GM21717 (cell line): Measurements from ENCODE around the gene INMT.

Experiments used
- ATAC-seq: cut with Tn5 transposase; IDR thresholded peaks from one replicate; pipeline ENCODE4 v1.9.1; 2021; ENCODE audit warnings: mild to moderate bottlenecking, moderate library complexity; ENCODE audit not compliant: unreplicated experiment

The INMT gene

GRCh38 chr7:30750683-30751650 is 968 bp upstream of the INMT start:
- no peak for ATAC-seq

GRCh38 chr7:30752484-30752883 is 549 bp downstream of the INMT start:
- no peak for ATAC-seq

GRCh38 chr7:30752979-30753378 is 1.0 kb downstream of the INMT start:
- no peak for ATAC-seq

GRCh38 chr7:30754315-30754877 is 2.5 kb downstream of the INMT start:
- ATAC-seq, result no peak

- no peak for ATAC-seq
Measured at GRCh38 chr7:30755384-30756154, 3.6 kb downstream of the INMT start.

DNA sequence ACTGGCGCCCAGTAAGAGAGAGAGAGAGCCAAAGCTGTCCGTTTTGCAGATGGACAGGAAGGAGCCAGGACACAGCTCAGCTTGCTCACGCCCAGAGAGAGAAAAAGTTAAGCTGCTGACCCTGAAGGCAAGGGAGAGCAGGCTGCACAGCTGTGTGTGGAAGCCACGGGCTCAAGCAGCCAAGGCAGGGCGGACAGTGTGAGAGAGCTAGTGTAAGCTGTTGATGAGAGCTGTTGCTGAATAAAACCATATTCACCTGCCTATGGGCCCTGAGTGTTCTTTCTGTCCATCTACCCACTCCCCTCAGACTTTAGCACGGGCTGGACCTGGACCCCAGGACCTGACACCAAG is 5.4 kb downstream of the INMT start:
- no peak for ATAC-seq

GRCh38 chr7:30760514-30761213 is 8.7 kb downstream of the INMT start:
- no peak for ATAC-seq

DNA sequence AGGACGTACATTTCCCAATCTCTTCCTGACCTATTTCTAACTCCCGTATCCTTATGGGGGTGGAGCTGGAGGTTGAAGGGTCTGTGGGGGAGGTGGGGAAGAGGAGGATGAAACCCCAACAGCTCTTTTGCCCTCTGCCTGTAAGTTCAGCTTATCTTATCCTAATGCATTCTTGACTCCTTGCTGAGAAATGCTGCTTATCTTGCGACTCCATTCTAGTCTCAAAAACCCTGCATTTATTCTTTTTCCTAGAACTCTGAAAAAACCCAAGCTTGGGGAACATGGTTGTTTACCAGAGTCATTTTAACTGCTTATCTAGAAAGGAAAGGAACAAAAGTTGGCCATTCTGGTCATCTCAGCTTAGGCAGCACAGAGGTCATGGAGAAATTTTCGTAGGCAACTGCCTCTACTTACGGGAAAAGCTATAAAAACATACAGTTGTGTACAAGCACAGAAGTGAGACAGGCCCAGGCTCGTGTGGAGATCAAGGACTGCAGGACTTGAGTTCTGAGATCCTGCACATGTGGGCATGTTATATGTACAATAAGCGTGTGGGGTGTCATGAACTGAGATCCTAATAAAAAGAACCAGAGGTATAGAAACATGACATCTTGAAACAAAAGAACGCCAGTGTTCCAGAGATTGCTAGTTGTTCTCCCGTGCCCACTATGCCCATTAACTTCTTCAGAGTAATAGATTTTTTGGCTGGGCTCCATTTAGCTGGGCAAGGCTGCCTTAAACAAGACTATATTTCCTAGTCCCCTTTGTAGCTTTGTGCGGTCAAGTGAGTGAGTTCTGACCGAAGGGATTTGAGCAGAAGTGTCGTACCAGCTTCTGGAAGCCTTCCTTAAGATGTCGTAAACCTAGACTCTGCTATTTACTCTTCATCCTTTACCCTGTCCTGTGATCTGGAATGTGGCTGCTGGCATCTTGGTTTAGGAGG is 9.6 kb downstream of the INMT start:
- no peak for ATAC-seq

DNA sequence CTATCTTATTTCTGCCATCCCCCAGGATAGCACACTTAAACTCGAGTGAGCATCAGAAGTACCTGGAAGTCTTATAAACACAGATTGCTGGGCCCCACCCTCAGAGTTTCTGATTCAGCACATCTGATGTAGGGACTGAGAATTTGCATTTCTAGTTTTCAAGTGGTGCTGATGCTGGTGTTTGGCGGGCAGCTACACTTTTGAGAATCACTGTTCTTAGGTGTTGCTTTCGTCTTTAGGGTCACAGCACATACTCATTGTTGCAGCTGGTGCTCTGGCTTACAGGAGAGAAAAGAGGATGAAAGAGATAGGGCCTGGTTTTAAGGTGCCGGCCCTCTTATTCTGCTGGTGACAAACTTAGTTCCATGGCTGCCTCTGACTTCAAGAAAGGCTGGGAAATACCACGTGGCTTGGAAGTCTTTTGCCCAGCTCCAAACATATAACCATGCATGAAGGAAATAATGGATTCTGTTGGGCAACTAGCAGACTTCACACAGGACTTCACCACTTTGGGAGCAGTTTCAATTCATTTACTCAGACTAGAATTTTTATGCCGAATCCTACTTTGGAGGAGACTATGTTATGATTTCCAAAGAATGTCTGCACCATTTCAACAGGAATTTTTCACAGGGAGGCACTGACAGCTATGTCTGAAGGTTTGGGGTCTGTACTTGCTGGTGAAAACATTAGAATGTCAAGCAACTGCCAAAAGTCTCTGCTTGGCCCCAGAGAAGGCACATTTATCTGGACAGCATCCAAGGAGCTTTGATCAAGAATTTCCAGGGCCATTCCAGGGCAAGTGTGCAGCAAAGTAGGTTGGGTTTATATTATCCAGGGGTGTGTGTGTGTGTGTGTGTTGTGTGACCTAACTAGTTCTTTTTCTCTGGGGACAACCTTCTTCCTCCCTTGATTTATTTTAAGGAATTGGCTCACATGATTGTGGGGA is 12.4 kb downstream of the INMT start:
- ATAC-seq, result peak; percentile 87

DNA sequence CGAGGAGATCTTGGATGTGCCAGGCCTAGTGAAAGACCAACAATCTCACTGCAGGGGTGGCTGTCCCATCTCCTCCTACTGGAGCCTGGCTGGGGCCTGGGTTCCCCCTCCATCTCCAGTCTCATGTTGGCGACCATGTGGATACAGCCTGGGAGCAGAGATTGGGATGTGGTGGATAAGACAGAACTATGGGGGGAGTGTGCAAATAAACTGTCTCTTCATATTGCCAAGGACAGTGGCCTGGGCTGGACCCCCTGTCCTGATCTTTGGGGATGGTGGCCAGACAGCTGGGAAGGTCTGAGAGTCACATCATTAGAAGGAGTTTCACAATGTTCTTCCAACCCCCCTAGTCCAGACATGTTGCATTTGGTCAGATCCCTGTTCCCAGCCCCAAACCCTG is 13.5 kb downstream of the INMT start:
- no peak for ATAC-seq

- no peak for ATAC-seq
Measured at GRCh38 chr7:30770845-30771173, 18.9 kb downstream of the INMT start.

DNA sequence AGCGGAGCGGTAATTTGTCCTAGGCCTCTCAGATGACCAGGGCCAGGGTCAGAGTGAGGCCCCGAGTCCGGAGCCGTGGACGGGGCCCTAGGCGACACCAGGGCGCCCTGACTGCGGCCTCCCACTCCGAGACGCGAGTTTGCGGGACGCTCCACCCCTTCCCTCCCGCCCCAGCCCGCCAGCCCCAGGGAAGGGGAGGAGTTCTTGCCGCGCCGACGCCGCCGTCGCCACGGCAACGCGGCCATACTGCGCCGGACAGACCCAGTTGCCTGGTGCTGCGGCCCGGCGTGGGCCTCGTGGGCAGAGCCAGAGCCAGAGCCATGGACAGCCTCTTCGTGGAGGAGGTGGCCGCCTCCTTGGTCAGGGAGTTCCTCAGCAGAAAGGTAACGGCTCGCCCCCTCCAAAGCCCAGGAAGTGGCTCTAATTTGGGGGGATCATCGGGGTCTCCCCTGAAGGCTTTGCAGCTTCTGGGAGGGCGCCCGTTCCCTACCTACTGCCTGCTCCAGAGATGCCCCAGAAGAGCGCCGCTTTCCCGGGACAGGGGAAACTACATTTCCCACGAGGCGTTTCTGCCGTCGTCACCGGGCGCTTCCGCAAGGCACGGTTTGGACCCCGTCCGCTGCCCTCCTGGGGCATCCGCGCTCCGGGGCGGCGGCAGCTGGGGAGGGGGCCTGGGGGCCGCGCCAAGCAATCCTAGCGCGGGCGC is 19.4 kb downstream of the INMT start, which contains the start of gene MINDY4:
Gene MINDY4, plus strand, starts transcription at position 244 of the 706 bp plus-strand sequence. Its CDS starts 77 bp downstream, at position 321.
- peak; percentile 84 for ATAC-seq

GRCh38 chr7:30771880-30772425 is 20.0 kb downstream of the INMT start:
- no peak for ATAC-seq

GRCh38 chr7:30772984-30773383 is 21.0 kb downstream of the INMT start:
- no peak for ATAC-seq

- no peak for ATAC-seq
Measured at GRCh38 chr7:30775992-30776391, 24.1 kb downstream of the INMT start.

DNA sequence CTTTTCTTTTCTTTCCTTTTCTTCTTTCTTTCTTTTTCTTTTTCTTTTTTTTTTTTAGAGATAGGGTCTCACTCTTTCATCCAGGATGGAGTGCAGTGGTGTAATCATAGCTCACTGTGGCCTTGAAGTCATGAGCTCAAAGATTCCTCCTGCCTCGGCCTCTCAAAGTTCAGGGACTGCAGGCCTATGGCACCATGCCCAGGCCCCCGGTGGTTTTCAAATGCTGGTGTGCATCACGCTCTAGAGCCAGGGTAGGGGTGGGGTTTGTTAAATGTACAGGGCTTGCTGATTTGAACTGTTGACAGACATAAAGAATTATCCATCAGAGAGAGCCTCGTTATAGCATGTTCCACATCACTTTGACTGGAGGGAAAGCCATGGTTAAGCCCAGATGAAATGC is 25.0 kb downstream of the INMT start:
- no peak for ATAC-seq

- no peak for ATAC-seq
Measured at GRCh38 chr7:30778255-30779025, 26.5 kb downstream of the INMT start.
